Measurements from ENCODE around the gene TOM1L2.

- no peak for TF ChIP-seq CTCF (IDR thresholded peaks at IDR 0.05)
- no peak for TF ChIP-seq EZH2phosphoT487 (IDR thresholded peaks at IDR 0.05)
- TF ChIP-seq EZH2 (IDR thresholded peaks at IDR 0.05): no peak
These were observed 50.1 kb downstream of the TOM1L2 start for GRCh38 chr17:17922070-17922614.
